Transverse colon (tissue), 4 donors: Measurements from ENCODE around the gene UBE2R2.

Source experiments
- CTCF ChIP-seq, 5 experiments: fragments of 200-600 bp in 3 of 5; fragments of 450-650 bp in 2 of 5; sonication (generic) in 3 of 5; IDR thresholded peaks; 1 replicate in 2 of 5; 2 replicates in 3 of 5; pipeline ENCODE4 v1.5.1; 2016 to 2017; ENCODE audit warnings: antibody characterized with exemption in 5 of 5, inconsistent platforms in 3 of 5, mild to moderate bottlenecking in 2 of 5, moderate library complexity in 1 of 5
- POLR2A ChIP-seq: fragments of 450-650 bp; IDR thresholded peaks from one replicate; pipeline ENCODE4 v1.6.1; 2016; ENCODE audit warnings: antibody characterized with exemption, mild to moderate bottlenecking, moderate library complexity
- POLR2AphosphoS5 ChIP-seq, 3 donors: sonication (generic); formaldehyde crosslinking; IDR thresholded peaks; one replicate each; pipeline ENCODE4 v1.6.1; 2016; ENCODE audit warnings: antibody characterized with exemption in 3 of 3

DNA sequence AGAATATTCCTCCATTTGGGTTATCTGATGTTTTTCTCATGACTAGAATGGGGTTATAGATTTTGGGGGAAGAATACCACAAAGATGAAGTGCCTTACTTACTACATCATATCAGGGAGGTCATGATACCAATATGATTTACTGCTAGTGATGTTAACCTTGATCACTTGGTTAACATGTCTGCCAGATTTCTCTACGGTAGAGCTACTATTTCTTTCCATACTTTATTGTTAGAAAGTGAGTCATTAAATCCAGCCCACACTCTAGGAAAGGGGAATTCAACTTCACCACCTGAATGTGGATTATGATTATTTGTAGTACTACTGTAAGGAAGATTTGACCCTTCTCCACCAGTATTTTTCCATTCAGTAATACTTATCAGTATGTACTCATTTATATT, 64.7 kb downstream of the UBE2R2 start:
- TF ChIP-seq POLR2A = no peak
- no peak for TF ChIP-seq CTCF (IDR thresholded peaks at IDR 0.05)
- TF ChIP-seq POLR2AphosphoS5 (IDR thresholded peaks at IDR 0.05) = no peak
